Hepatocyte (in vitro differentiated cells): ENCODE data around the gene IL16. TPM values are rescaled to one million over a fixed set of nuclear protein-coding genes. Genes with fewer than 3 reads are reported as not detected.

Experiments
- DNase-seq: peaks from one replicate; pipeline ENCODE4 v3.0.0-alpha.2; 2016; ENCODE audit warnings: low spot score
- H2AFZ ChIP-seq: fragments of 200-600 bp; sonication (generic); 2 replicates; pipeline ENCODE4 v1.6.0; 2016; ENCODE audit warnings: antibody characterized with exemption, mild to moderate bottlenecking
- H3K27ac ChIP-seq: fragments of 200-600 bp; sonication (generic); 2 replicates; pipeline ENCODE4 v1.5.1; 2016; ENCODE audit warnings: mild to moderate bottlenecking
- H3K27me3 ChIP-seq: fragments of 200-600 bp; sonication (generic); 2 replicates; pipeline ENCODE4 v1.6.1; 2016
- H3K36me3 ChIP-seq: fragments of 200-600 bp; sonication (generic); replicated peaks from 2 replicates; pipeline ENCODE4 v1.5.1; 2016; ENCODE audit warnings: low read depth; ENCODE audit not compliant: insufficient read depth
- H3K4me1 ChIP-seq: fragments of 200-600 bp; sonication (generic); 2 replicates; pipeline ENCODE4 v1.5.1; 2016; ENCODE audit warnings: mild to moderate bottlenecking, moderate library complexity; ENCODE audit not compliant: insufficient read depth
- H3K4me2 ChIP-seq: fragments of 200-600 bp; sonication (generic); 2 replicates; pipeline ENCODE4 v1.6.0; 2016
- H3K4me3 ChIP-seq: fragments of 200-600 bp; sonication (generic); 2 replicates; pipeline ENCODE4 v1.5.1; 2016; ENCODE audit warnings: mild to moderate bottlenecking
- H3K79me2 ChIP-seq: fragments of 200-600 bp; sonication (generic); 2 replicates; pipeline ENCODE4 v1.6.0; 2017; ENCODE audit warnings: mild to moderate bottlenecking
- H3K9me2 ChIP-seq: fragments of 200-600 bp; sonication (generic); replicated peaks from 2 replicates; pipeline ENCODE4 v1.6.0; 2017; ENCODE audit warnings: mild to moderate bottlenecking; ENCODE audit not compliant: insufficient read depth
- H3K9me3 ChIP-seq: fragments of 200-600 bp; sonication (generic); 2 replicates; pipeline ENCODE4 v1.5.1; 2016; ENCODE audit warnings: low read depth, mild to moderate bottlenecking
- H4K20me1 ChIP-seq: fragments of 200-600 bp; sonication (generic); 2 replicates; pipeline ENCODE4 v1.6.0; 2016; ENCODE audit warnings: mild to moderate bottlenecking; ENCODE audit not compliant: insufficient read depth, poor library complexity, severe bottlenecking
- EZH2 ChIP-seq: fragments of 200-600 bp; sonication (generic); IDR thresholded peaks from 2 replicates; pipeline ENCODE4 v1.6.1; 2016; ENCODE audit warnings: antibody characterized with exemption, mild to moderate bottlenecking, borderline replicate concordance
- EZH2phosphoT487 ChIP-seq: fragments of 200-600 bp; sonication (generic); IDR thresholded peaks from one replicate; pipeline ENCODE4 v1.6.1; 2018; ENCODE audit warnings: antibody characterized with exemption, mild to moderate bottlenecking, low read depth, moderate library complexity; ENCODE audit not compliant: unreplicated experiment, severe bottlenecking
- WGBS: methylation state at CpG from one replicate; pipeline ENCODE4 v1.1.6; 2016; ENCODE audit warnings: low lambda C conversion rate; ENCODE audit errors: missing lambda C conversion rate; 5-methylcytosine and 5-hydroxymethylcytosine counted together
- polyA plus RNA-seq: library from polyadenylated mRNA; unstranded; fragments of >200 nt; fragmentation: Nextera tagmentation; extraction: Ambion mirVana; gene quantifications from 2 replicates; pipeline ENCODE4 v1.2.1, GENCODE V29; 2016
- total RNA-seq: library from RNA; depleted of rRNA; stranded (reverse); fragments of >200 nt; gene quantifications from 2 replicates; pipeline ENCODE4 v1.2.3, GENCODE V29; 2014
- TF ChIP-seq, protein P1 (sequence below): fragments of 200-600 bp; sonication (generic); IDR thresholded peaks from 2 replicates; pipeline ENCODE4 v1.5.1; 2016; ENCODE audit warnings: antibody characterized with exemption, mild to moderate bottlenecking; ENCODE audit not compliant: poor library complexity

The IL16 gene
- total and polyA plus RNA-seq, 2 experiments from 2014 or later = 1.1 to 2.4 TPM

DNA sequence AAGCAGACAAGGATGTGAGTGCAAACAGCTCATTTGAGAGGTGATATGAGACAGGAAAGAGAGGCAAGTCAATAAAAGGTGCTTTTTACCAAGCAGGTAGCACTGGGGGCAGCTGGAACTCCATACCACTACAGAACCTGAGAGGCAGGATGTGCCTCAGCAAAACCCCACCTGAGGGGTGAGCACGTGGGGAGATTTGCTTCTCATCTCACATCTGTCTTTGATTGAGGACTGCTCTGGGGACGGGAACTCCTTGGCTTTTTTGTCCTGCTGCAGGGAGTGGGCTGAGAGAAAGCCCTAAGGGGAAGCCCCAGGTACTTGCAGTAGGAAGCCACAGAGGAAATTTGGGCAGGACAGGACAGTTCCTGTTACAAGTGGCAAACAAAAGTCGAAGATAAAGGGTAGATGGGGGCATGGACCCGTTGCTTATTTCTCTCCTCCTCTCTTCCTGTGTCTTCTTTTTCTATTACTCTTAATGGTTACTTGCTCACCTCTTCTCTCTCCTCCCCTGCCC lies 35.5 kb upstream of the IL16 start:
- TF ChIP-seq, protein P1, sequence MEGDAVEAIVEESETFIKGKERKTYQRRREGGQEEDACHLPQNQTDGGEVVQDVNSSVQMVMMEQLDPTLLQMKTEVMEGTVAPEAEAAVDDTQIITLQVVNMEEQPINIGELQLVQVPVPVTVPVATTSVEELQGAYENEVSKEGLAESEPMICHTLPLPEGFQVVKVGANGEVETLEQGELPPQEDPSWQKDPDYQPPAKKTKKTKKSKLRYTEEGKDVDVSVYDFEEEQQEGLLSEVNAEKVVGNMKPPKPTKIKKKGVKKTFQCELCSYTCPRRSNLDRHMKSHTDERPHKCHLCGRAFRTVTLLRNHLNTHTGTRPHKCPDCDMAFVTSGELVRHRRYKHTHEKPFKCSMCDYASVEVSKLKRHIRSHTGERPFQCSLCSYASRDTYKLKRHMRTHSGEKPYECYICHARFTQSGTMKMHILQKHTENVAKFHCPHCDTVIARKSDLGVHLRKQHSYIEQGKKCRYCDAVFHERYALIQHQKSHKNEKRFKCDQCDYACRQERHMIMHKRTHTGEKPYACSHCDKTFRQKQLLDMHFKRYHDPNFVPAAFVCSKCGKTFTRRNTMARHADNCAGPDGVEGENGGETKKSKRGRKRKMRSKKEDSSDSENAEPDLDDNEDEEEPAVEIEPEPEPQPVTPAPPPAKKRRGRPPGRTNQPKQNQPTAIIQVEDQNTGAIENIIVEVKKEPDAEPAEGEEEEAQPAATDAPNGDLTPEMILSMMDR = no peak
- Histone ChIP-seq H3K9me3 (no peaks in the 10 kb centered on the region), H3K79me2 (no peaks in the 10 kb centered on the region), H3K4me1 (peaks cover 7% of the 10 kb centered on the region), H4K20me1 (no peaks in the 10 kb centered on the region), H3K9me2 (no peaks in the 10 kb centered on the region), H3K4me2 (no peak overlapping the region), H2AFZ (no peak overlapping the region), H3K27me3 (no peaks in the 10 kb centered on the region), H3K27ac (peak overlapping the region; percentile 74), H3K4me3 (no peak overlapping the region), H3K36me3 (no peaks in the 10 kb centered on the region)
- DNase-seq = no peak
- 53% methylated on average over 4 of the region's 4 CpGs for WGBS

DNA sequence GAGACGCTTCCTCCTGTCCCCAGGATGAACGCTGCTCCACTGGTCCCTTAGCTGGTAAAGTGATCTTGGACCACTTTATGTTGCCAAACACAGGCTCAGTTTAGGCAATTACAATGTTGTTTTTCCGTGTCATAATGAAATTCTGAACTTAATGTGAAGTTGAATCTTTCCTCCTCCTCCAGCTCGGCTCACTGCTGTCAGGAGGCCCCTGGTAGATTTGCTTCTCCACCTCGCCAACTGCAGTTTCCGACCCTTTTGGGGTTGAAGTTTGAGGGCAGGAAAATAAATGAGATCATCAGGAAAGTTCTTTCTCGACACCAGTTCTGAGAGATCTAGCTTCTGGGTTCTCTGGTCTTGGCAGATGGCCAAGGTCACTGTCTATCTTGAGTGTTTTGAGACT lies 34.8 kb upstream of the IL16 start:
- no peaks in the 10 kb centered on the region for H3K36me3 ChIP-seq
- H3K4me2 ChIP-seq = no peak overlapping the region
- no peaks in the 10 kb centered on the region for H3K9me2 ChIP-seq
- H2AFZ ChIP-seq = no peak overlapping the region
- WGBS = 88% methylated on average over 7 of the region's 7 CpGs
- no peaks in the 10 kb centered on the region for H4K20me1 ChIP-seq
- H3K9me3 ChIP-seq = no peaks in the 10 kb centered on the region
- TF ChIP-seq EZH2phosphoT487 (no peak), EZH2 (no peak)
- TF ChIP-seq, protein P1 = no peak
- no peak overlapping the region for H3K4me3 ChIP-seq
- H3K4me1 ChIP-seq = peaks cover 7% of the 10 kb centered on the region
- no peaks in the 10 kb centered on the region for H3K79me2 ChIP-seq
- H3K27ac ChIP-seq = peak overlapping the region; percentile 74
- no peak for DNase-seq
- H3K27me3 ChIP-seq = no peaks in the 10 kb centered on the region

DNA sequence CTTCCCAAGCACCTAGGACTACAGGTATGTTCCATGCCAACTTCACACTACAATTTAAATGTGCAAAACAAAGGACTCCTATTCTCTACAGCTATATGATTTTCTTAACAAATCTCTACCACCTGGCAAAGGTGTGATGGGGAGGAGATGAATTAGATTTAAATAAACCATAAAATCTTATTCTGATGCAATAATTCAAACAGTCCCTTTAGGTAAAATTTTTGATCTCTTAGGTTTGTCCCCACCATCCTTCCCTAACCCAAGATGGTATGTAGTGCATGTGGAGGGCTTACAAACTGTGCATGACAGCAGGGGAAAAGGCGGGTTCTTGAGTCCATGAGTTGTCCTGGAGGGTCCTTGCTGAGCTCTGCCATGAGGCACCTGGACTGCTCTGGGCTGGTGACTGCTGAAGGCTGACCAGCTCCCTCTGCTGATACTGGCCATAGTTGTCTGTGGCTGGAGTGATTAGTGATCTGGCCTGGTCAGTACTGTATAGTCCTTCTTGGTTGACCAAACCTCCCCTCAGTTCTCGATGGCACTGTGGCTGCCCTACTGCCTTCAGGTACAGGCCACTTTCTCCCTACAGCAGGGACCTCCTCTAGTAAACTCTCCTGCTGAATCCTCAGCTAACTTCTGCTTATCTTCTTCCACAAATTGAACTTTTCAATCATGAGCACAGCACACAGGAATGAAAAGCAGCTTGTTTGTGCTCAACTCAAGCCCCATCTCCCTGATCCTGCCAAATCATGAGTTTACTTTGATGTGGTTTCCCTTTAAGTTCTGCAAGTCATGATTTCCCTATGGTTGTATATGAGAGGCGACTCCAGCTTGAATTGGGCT lies 32.5 kb upstream of the IL16 start:
- Histone ChIP-seq H3K27me3 (no peaks in the 10 kb centered on the region), H3K9me2 (no peaks in the 10 kb centered on the region), H2AFZ (no peak overlapping the region), H3K9me3 (no peaks in the 10 kb centered on the region), H3K27ac (peak overlapping the region; percentile 31), H3K4me2 (no peak overlapping the region), H3K4me3 (no peak overlapping the region), H3K4me1 (peaks cover 7% of the 10 kb centered on the region), H3K79me2 (no peaks in the 10 kb centered on the region), H3K36me3 (no peaks in the 10 kb centered on the region), H4K20me1 (no peaks in the 10 kb centered on the region)
- DNase-seq = no peak
- 81% methylated on average over 3 of the region's 3 CpGs for WGBS
- TF ChIP-seq EZH2 (no peak), EZH2phosphoT487 (no peak)
- TF ChIP-seq, protein P1 = no peak
